Heart right ventricle (tissue), 16 donors: Measurements from ENCODE around the gene ELF3. TPM values are rescaled to one million over a fixed set of nuclear protein-coding genes. Genes with fewer than 3 reads are reported as not detected.

Source experiments
- ATAC-seq, 8 donors: fragments of 200-7000 bp; cut with Tn5 transposase; one replicate each; pipeline ENCODE4 v1.9.1; 2020; ENCODE audit warnings: mild to moderate bottlenecking in 8 of 8, moderate library complexity in 8 of 8, moderate number of reproducible peaks in 1 of 8
- DNase-seq, 2 donors: peaks; one replicate each; pipeline ENCODE4 v3.0.0-alpha.2; 2020
- H3K27ac ChIP-seq, 10 donors: fragments of 200-600 bp; sonication (generic) in 2 of 10; one replicate each; pipeline versions ENCODE4 v1.5.0 to v1.8.0; 2020 to 2022; ENCODE audit warnings: mild to moderate bottlenecking in 3 of 10
- H3K27me3 ChIP-seq, 7 donors: fragments of 200-600 bp; one replicate each; pipeline ENCODE4 v1.8.0; 2021 to 2022; ENCODE audit warnings: mild to moderate bottlenecking in 2 of 7
- H3K36me3 ChIP-seq, 9 donors: fragments of 200-600 bp; sonication (generic) in 1 of 9; one replicate each; pipeline versions ENCODE4 v1.5.0 to v1.8.0; 2020 to 2022; ENCODE audit warnings: mild to moderate bottlenecking in 2 of 9
- H3K4me1 ChIP-seq, 9 donors: fragments of 200-600 bp; sonication (generic) in 1 of 9; one replicate each; pipeline versions ENCODE4 v1.5.0 to v1.8.0; 2020 to 2022; ENCODE audit warnings: mild to moderate bottlenecking in 4 of 9
- H3K4me3 ChIP-seq, 10 donors: fragments of 200-600 bp; sonication (generic) in 2 of 10; one replicate each; pipeline versions ENCODE4 v1.5.0 to v1.8.0; 2020 to 2022; ENCODE audit warnings: mild to moderate bottlenecking in 7 of 10, moderate library complexity in 2 of 10
- H3K9me3 ChIP-seq, 11 donors: fragments of 200-600 bp in 10 of 11; sonication (generic) in 2 of 11; one replicate each; pipeline versions ENCODE4 v1.5.0 to v1.8.0; 2013 to 2022; ENCODE audit warnings: mild to moderate bottlenecking in 2 of 11, control low read depth in 1 of 11, moderate library complexity in 1 of 11
- CTCF ChIP-seq, 9 donors: fragments of 200-600 bp; sonication (generic) in 2 of 9; IDR thresholded peaks; one replicate each; pipeline versions ENCODE4 v1.5.0 to v1.8.0; 2021 to 2022; ENCODE audit warnings: antibody characterized with exemption in 9 of 9, mild to moderate bottlenecking in 5 of 9, moderate library complexity in 1 of 9
- WGBS, 2 donors: extraction: QIAGEN DNeasy Blood & Tissue Kit; methylation state at CpG; one replicate each; pipeline ENCODE4 v1.1.7; 2013; ENCODE audit warnings: inconsistent platforms in 1 of 2; 5-methylcytosine and 5-hydroxymethylcytosine counted together
- intact Hi-C, 10 donors: fragments of 100-400 bp; cut with DNase I; formaldehyde crosslinking; loops; one replicate each; pipeline versions ENCODE4 v1.11.1 to v1.14.2; 2022
- polyA plus RNA-seq, 2 donors: library from polyadenylated mRNA; stranded (reverse); fragments of 200-250 nt; gene quantifications; one replicate each; pipeline ENCODE4 v1.2.3, GENCODE V29; 2013
- total RNA-seq, 10 donors: library from RNA; stranded (reverse); fragmentation: NEBNext Ultra II Directional in 3 of 10; extraction: Animal tissue kit (Norgen Biotek cat#: 25700) in 3 of 10; gene quantifications; one replicate each; pipeline versions ENCODE4 v1.2.1 to v1.2.4, GENCODE V29; 2021 to 2023
- donor health status: Arrhythmogenic right ventricular cardiomyopathy.
- donor health status: ischemic (EF 13 %, LVEDD 7.1; RV severe dilation, severe dysfunction).
- donor health status: healthy with polysubstance abuse.
- donor health status: DM: no; HTN: yes; CAD: no.
- donor health status: DM: no; HTN: no; CAD: no.
- donor health status: ischemic (EF 25% LVEDD 6.9; RV normal size, moderate dysfunction).
- donor health status: ischemic (EF 25% LVEDD 5.7; RV mildly dilated, moderate dysfunction).
- donor health status: healthy.
- donor health status: DM: yes; HTN: yes; CAD: no.
- donor health status: Ischemic cardiomyopathy.
- donor health status: ischemic (EF 35%, LVEDD 5.7; RV mildly dilated, moderate dysfunction).
- donor health status: nonischemic (EF 11% LVEDD 7.7; RV severe dilation, severe dysfunction).
- donor health status: DM: yes; HTN: yes; CAD: no.
- donor health status: PGD.
- donor health status: ischemic (EF 29% LVEDD 5.4; RV normal size, mild dysfunction).
- donor health status: nonischemic (EF 23%, LVEDD 6.1; RV moderate dilation, normal function).

Gene ELF3
- total and polyA plus RNA-seq, 12 donors, result 0.09 to 255 (median 1.4) TPM; not detected in 2

GRCh38 chr1:201988601-201989000 lies 21.8 kb upstream of the ELF3 start:
- ATAC-seq (no peak), DNase-seq (no peak)
- peaks cover 0 to 61% (median 35%) of the 10 kb centered on the region in 9 donors for H3K36me3 ChIP-seq
- intact Hi-C loops, result no loop called here
- H3K27ac ChIP-seq, result no peak overlapping the region
- H3K27me3 ChIP-seq, result no peaks in the 10 kb centered on the region
- H3K9me3 ChIP-seq, result no peaks in the 10 kb centered on the region
- H3K4me1 ChIP-seq, result peaks cover 0 to 56% (median 29%) of the 10 kb centered on the region in 9 donors
- no peak for TF ChIP-seq CTCF (IDR thresholded peaks at IDR 0.05)
- 76 to 89% methylated on average over 7 of the region's 7 CpGs for WGBS, 2 donors
- no peak overlapping the region for H3K4me3 ChIP-seq

DNA sequence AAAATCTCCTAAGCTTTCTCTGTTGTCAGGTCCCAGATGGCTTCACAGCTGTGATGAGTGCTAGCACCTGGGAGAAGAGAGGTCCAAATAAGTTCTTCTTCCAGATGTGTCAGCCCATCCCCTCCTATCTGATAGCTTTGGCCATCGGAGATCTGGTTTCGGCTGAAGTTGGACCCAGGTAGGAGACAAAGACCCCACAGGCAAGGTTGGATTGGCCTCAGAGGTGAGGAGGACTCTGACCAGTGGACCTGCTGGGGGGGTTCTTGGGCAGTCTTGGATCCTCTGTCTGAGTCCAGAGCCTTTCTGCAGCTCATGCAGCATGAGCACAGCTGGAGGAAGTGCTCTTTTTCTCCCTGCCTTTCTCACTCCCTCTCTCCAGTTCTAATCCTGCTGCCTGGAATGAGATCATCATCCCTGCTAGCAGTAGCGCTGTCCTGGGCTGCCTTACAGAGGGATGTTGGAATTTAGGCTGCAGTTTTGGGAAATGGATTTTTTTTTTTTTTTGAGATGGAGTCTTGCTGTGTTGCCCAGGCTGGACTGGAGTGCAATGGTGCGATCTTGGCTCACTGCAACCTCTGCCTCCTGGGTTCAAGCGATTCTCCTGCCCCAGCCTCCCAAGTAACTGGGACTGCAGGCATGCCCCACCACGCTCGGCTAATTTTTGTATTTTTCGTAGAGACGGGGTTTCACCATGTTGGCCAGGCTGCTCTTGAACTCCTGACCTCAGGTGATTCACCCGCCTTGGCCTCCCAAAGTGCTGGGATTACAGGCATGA lies 20.8 kb upstream of the ELF3 start:
- ATAC-seq, result peak in 1 of 8 donors; percentile 14

DNA sequence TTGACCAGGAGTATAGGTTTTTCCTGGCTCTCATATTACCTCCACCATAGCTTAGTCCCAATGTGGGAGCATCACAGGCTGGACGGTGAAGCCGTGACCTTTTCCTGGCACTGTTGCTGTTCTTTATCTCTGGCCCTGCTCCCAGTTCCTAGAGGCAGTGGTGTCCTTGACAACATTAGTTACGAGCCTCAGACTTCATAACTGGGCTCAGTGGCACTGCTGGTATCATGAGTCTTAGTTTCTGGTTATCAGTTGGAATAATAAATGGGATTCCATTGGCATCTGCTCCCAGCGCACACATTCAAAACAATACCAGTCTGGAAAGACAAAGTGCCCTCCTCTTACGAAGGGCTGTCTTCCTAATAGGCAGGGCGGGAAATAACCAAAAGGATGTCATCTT lies 20.0 kb upstream of the ELF3 start:
- Histone ChIP-seq H3K27ac (peak overlapping the region in 5 of 10 donors; percentile 9 to 58 (median 43)), H3K4me3 (no peak overlapping the region), H3K9me3 (no peaks in the 10 kb centered on the region), H3K27me3 (no peaks in the 10 kb centered on the region), H3K4me1 (peaks cover 0 to 38% (median 17%) of the 10 kb centered on the region in 9 donors), H3K36me3 (peaks cover 0 to 79% (median 41%) of the 10 kb centered on the region in 9 donors)
- DNase-seq, result peak; percentile 27 to 72
- intact Hi-C loops, result no loop called here
- WGBS, 2 donors, result 36 to 51% methylated on average over 6 of the region's 6 CpGs
- TF ChIP-seq CTCF (IDR thresholded peaks at IDR 0.05), result no peak
- ATAC-seq, result peak; percentile 81 to 95 (median 92)

More for the DNA sequence above, 20.8 kb upstream of the ELF3 start:
- peaks cover 0 to 47% (median 22%) of the 10 kb centered on the region in 9 donors for H3K4me1 ChIP-seq
- intact Hi-C loops, result no loop called here
- 95 to 97% methylated on average over 10 of the region's 10 CpGs for WGBS, 2 donors
- peak overlapping the region in 2 of 10 donors; percentile 20 to 43 for H3K27ac ChIP-seq
- no peak for TF ChIP-seq CTCF (IDR thresholded peaks at IDR 0.05)
- peaks cover 0 to 70% (median 37%) of the 10 kb centered on the region in 9 donors for H3K36me3 ChIP-seq
- H3K4me3 ChIP-seq, result no peak overlapping the region
- H3K9me3 ChIP-seq, result no peaks in the 10 kb centered on the region
- no peak for DNase-seq
- no peaks in the 10 kb centered on the region for H3K27me3 ChIP-seq

DNA sequence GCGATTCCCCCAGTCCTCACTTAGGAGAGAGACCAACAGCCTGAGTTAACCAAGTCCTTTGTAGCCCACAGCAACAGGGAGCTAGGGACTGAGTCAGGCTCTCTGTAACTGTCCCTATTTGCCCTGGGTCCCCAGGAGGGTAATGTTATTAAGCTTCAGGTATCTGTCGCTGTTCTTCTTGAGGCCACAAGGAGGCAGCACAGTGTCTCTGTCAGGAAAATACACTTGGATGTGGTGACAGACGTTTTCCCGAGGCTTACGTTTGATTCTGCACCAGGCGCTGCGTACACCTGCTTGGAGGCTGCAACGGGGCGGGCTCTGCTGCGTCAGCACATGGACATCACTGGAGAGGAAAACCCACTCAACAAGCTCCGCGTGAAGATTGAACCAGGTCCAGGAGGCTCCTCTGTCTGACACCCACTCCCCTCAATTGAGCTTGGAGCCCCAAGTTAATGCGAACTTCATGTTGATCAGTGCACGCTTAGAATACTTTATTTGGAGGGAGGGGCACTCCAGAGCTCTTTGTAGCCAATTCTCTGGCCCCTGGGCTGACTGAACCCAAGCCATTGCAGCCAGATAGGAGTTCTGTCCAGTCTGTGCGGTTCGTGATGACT lies 10.7 kb upstream of the ELF3 start:
- intact Hi-C loops, result no loop called here
- WGBS, 2 donors, result 48 to 58% methylated on average over 16 of the region's 16 CpGs
- Histone ChIP-seq H3K27ac (no peak overlapping the region), H3K36me3 (peaks cover 0 to 99% (median 60%) of the 10 kb centered on the region in 9 donors), H3K4me3 (no peak overlapping the region), H3K4me1 (peaks cover 0 to 8% (median 0%) of the 10 kb centered on the region in 9 donors), H3K27me3 (no peaks in the 10 kb centered on the region), H3K9me3 (no peaks in the 10 kb centered on the region)
- peak; percentile 38 to 78 (median 69) for TF ChIP-seq CTCF (IDR thresholded peaks at IDR 0.05)
- DNase-seq (peak in 1 of 2 donors; percentile 27), ATAC-seq (peak; percentile 36 to 62 (median 48))
